OCI-LY3 (cell line): ENCODE measurements around the gene SMURF1.

ENCODE experiments used
- H2AFZ ChIP-seq: fragments of 200-600, 300-600 bp; shearing (Covaris generic); 2 replicates; pipeline ENCODE4 v1.6.0; 2014; ENCODE audit warnings: antibody characterized with exemption, low read depth, low read length
- H3K27ac ChIP-seq: fragments of 200-600, 300-600 bp; sonication (generic); 2 replicates; pipeline ENCODE4 v1.5.1; 2014; ENCODE audit warnings: mild to moderate bottlenecking, low read length, moderate library complexity, mixed read lengths
- H3K27me3 ChIP-seq: fragments of 200-600, 300-600 bp; sonication (generic); 2 replicates; pipeline ENCODE4 v1.6.1; 2014; ENCODE audit warnings: low read depth, low read length, mixed read lengths
- H3K36me3 ChIP-seq: fragments of 200-600, 300-600 bp; sonication (generic); replicated peaks from 2 replicates; pipeline ENCODE3; 2014; ENCODE audit warnings: low read depth, low read length, mixed read lengths
- H3K4me1 ChIP-seq: fragments of 300-600, 200-600 bp; sonication (generic); 2 replicates; pipeline ENCODE4 v1.6.1; 2014; ENCODE audit warnings: low read length, mixed read lengths
- H3K4me2 ChIP-seq: fragments of 200-600, 300-600 bp; sonication (generic); 2 replicates; pipeline ENCODE4 v1.6.1; 2014; ENCODE audit warnings: low read length, mixed read lengths
- H3K4me3 ChIP-seq: fragments of 300-600, 200-600 bp; sonication (generic); 2 replicates; pipeline ENCODE4 v1.5.1; 2014; ENCODE audit warnings: antibody characterized with exemption, mild to moderate bottlenecking, low read length, moderate library complexity
- H3K79me2 ChIP-seq: fragments of 300-600, 200-600 bp; shearing (Covaris generic); 2 replicates; pipeline ENCODE4 v1.6.1; 2014; ENCODE audit warnings: mild to moderate bottlenecking, low read length, mixed read lengths
- H3K9ac ChIP-seq: fragments of 300-600, 200-600 bp; shearing (Covaris generic); 2 replicates; pipeline ENCODE4 v1.6.0; 2014; ENCODE audit warnings: mild to moderate bottlenecking, low read length, moderate library complexity
- H3K9me3 ChIP-seq: fragments of 200-600, 300-600 bp; shearing (Covaris generic); 2 replicates; pipeline ENCODE4 v1.6.1; 2014; ENCODE audit warnings: low read length, mixed read lengths; ENCODE audit not compliant: insufficient read depth
- H4K20me1 ChIP-seq: fragments of 200-600, 300-600 bp; sonication (generic); 2 replicates; pipeline ENCODE4 v1.6.1; 2016; ENCODE audit warnings: low read length, mixed read lengths; ENCODE audit not compliant: insufficient read depth
- CTCF ChIP-seq: fragments of 200-600, 300-600 bp; sonication (generic); IDR thresholded peaks from 2 replicates; pipeline ENCODE4 v1.5.1; 2014; ENCODE audit warnings: antibody characterized with exemption, low read length, low read depth
- EZH2phosphoT487 ChIP-seq: fragments of 200-600 bp; shearing (Covaris generic); IDR thresholded peaks from 2 replicates; pipeline ENCODE4 v1.6.1; 2018; ENCODE audit warnings: antibody characterized with exemption, mixed run types, low read depth

Gene SMURF1

GRCh38 chr7:99030951-99031350 is 113.0 kb downstream of the SMURF1 start:
- Histone ChIP-seq H2AFZ (no peak overlapping the region), H3K4me2 (no peak overlapping the region), H3K4me3 (no peak overlapping the region), H3K36me3 (peaks cover 35% of the 10 kb centered on the region), H3K9me3 (no peaks in the 10 kb centered on the region), H3K79me2 (no peaks in the 10 kb centered on the region), H3K27ac (no peak overlapping the region), H3K4me1 (no peaks in the 10 kb centered on the region), H3K27me3 (no peaks in the 10 kb centered on the region), H3K9ac (no peak overlapping the region), H4K20me1 (no peaks in the 10 kb centered on the region)
- TF ChIP-seq EZH2phosphoT487 (no peak), CTCF (no peak)

- H2AFZ ChIP-seq: no peak overlapping the region
- no peaks in the 10 kb centered on the region for H3K4me1 ChIP-seq
- no peak overlapping the region for H3K9ac ChIP-seq
- no peak overlapping the region for H3K4me3 ChIP-seq
- peaks cover 31% of the 10 kb centered on the region for H3K36me3 ChIP-seq
- no peak for TF ChIP-seq EZH2phosphoT487
- no peak for TF ChIP-seq CTCF
- H3K4me2 ChIP-seq: no peak overlapping the region
- H3K27ac ChIP-seq: no peak overlapping the region
- no peaks in the 10 kb centered on the region for H3K9me3 ChIP-seq
- H4K20me1 ChIP-seq: no peaks in the 10 kb centered on the region
- no peaks in the 10 kb centered on the region for H3K27me3 ChIP-seq
- H3K79me2 ChIP-seq: no peaks in the 10 kb centered on the region
Measured at GRCh38 chr7:99030457-99030856, 113.5 kb downstream of the SMURF1 start.

GRCh38 chr7:99029466-99030435 is 114.2 kb downstream of the SMURF1 start:
- Histone ChIP-seq H3K27ac (no peak overlapping the region), H3K4me2 (no peak overlapping the region), H3K4me3 (no peak overlapping the region), H3K9ac (no peak overlapping the region), H3K79me2 (no peaks in the 10 kb centered on the region), H3K9me3 (no peaks in the 10 kb centered on the region), H2AFZ (no peak overlapping the region), H3K27me3 (no peaks in the 10 kb centered on the region), H4K20me1 (no peaks in the 10 kb centered on the region), H3K36me3 (peaks cover 29% of the 10 kb centered on the region), H3K4me1 (no peaks in the 10 kb centered on the region)
- TF ChIP-seq CTCF (no peak), EZH2phosphoT487 (no peak)

- Histone ChIP-seq H3K27ac (no peak overlapping the region), H3K27me3 (no peaks in the 10 kb centered on the region), H3K4me2 (no peak overlapping the region), H3K4me1 (no peaks in the 10 kb centered on the region), H3K36me3 (peaks cover 31% of the 10 kb centered on the region), H3K9ac (no peak overlapping the region), H3K79me2 (no peaks in the 10 kb centered on the region), H4K20me1 (no peaks in the 10 kb centered on the region), H2AFZ (no peak overlapping the region), H3K4me3 (no peak overlapping the region), H3K9me3 (no peaks in the 10 kb centered on the region)
- TF ChIP-seq CTCF: no peak
- no peak for TF ChIP-seq EZH2phosphoT487
Measured at GRCh38 chr7:99028261-99028973, 115.5 kb downstream of the SMURF1 start.
